ENCODE measurements around the gene ZDHHC15.
"Not testable (repeated sequence)": the region's sequence is repeated elsewhere in the genome, so short reads cannot be mapped to it uniquely, and the experiment has no call there.

The ZDHHC15 gene

GRCh38 chrX:75522565-75523431 lies at the start of gene ZDHHC15:
ZDHHC15 (minus strand) TSS chrX:75523037; CDS start chrX:75523024, 13 bp downstream.
- DNase-seq (ENCODE audit: low read depth) = peak; percentile 0

- DNase-seq (ENCODE audit: low read depth) = not testable (repeated sequence)
Observed at GRCh38 chrX:75560544-75560943, 37.7 kb upstream of the ZDHHC15 start.

- no peak for DNase-seq (ENCODE audit: low read depth)
Observed at GRCh38 chrX:75547783-75548182, 24.9 kb upstream of the ZDHHC15 start.

GRCh38 chrX:75546724-75547511 lies 24.1 kb upstream of the ZDHHC15 start:
- no peak for DNase-seq (ENCODE audit: low read depth)

- no peak for DNase-seq (ENCODE audit: low read depth)
Observed at GRCh38 chrX:75544786-75545185, 21.9 kb upstream of the ZDHHC15 start.

- no peak for DNase-seq (ENCODE audit: low read depth)
Observed at GRCh38 chrX:75483933-75484332, 38.9 kb downstream of the ZDHHC15 start.

- DNase-seq (ENCODE audit: low read depth) = not testable (repeated sequence)
Observed at GRCh38 chrX:75461780-75462179, 61.1 kb downstream of the ZDHHC15 start.

- DNase-seq (ENCODE audit: low read depth) = no peak
Observed at GRCh38 chrX:75421688-75422230, 101.1 kb downstream of the ZDHHC15 start.

- DNase-seq (ENCODE audit: low read depth) = not testable (repeated sequence)
Observed at GRCh38 chrX:75407153-75407552, 115.7 kb downstream of the ZDHHC15 start.

GRCh38 chrX:75390470-75390869 lies 132.4 kb downstream of the ZDHHC15 start:
- no peak for DNase-seq (ENCODE audit: low read depth)

GRCh38 chrX:75369721-75370120 lies 153.1 kb downstream of the ZDHHC15 start:
- no peak for DNase-seq (ENCODE audit: low read depth)

- DNase-seq (ENCODE audit: low read depth) = no peak
Observed at GRCh38 chrX:75366861-75367260, 156.0 kb downstream of the ZDHHC15 start.

GRCh38 chrX:75365243-75365975 lies 157.4 kb downstream of the ZDHHC15 start:
- no peak for DNase-seq (ENCODE audit: low read depth)

- DNase-seq (ENCODE audit: low read depth) = no peak
Observed at GRCh38 chrX:75361788-75362187, 161.0 kb downstream of the ZDHHC15 start.

GRCh38 chrX:75348601-75349000 lies 174.2 kb downstream of the ZDHHC15 start:
- not testable (repeated sequence) for DNase-seq (ENCODE audit: low read depth)

GRCh38 chrX:75337525-75337924 lies 185.3 kb downstream of the ZDHHC15 start:
- no peak for DNase-seq (ENCODE audit: low read depth)

- no peak for DNase-seq (ENCODE audit: low read depth)
Observed at GRCh38 chrX:75335127-75335458, 187.7 kb downstream of the ZDHHC15 start.

GRCh38 chrX:75334407-75335126 lies 188.3 kb downstream of the ZDHHC15 start:
- DNase-seq (ENCODE audit: low read depth) = not testable (repeated sequence)

GRCh38 chrX:75327607-75328006 lies 195.2 kb downstream of the ZDHHC15 start:
- DNase-seq (ENCODE audit: low read depth) = no peak
